ENCODE measurements around the gene TNK1. TPM values are rescaled to one million over a fixed set of nuclear protein-coding genes. Genes with fewer than 3 reads are reported as not detected.

TNK1 gene
- polyA plus RNA-seq, 1 donor from 2014 or later = 0.83 TPM

GRCh38 chr17:7388856-7389255 lies 8.0 kb downstream of the TNK1 start:
- Histone ChIP-seq H3K4me3 (ENCODE audit: low read length) (no peak overlapping the region), H4K20me1 (ENCODE audit: insufficient read depth) (no peaks in the 10 kb centered on the region), H3K36me3 (ENCODE audit: insufficient read depth, low read length) (peaks cover 7% of the 10 kb centered on the region), H3K27ac (ENCODE audit: low read length) (no peak overlapping the region), H2AFZ (ENCODE audit: low read depth, low read length) (no peak overlapping the region), H3K9me3 (ENCODE audit: low read length) (no peaks in the 10 kb centered on the region), H3K27me3 (ENCODE audit: insufficient read depth, low read depth, low read length) (peaks cover 4% of the 10 kb centered on the region), H3K4me2 (ENCODE audit: low read length) (no peak overlapping the region), H3K9me2 (ENCODE audit: insufficient read depth, low read length) (no peaks in the 10 kb centered on the region), H3K79me2 (replicated peaks; ENCODE audit: insufficient read depth, low read length) (no peaks in the 10 kb centered on the region), H3K9ac (ENCODE audit: low read length) (no peak overlapping the region), H3F3A (ENCODE audit: insufficient read depth, low read length, poor library complexity, severe bottlenecking) (no peaks in the 10 kb centered on the region)
- TF ChIP-seq MXI1 (conservative IDR thresholded peaks at IDR 0.05; ENCODE audit: poor library complexity, severe bottlenecking) (no peak), EZH2 (IDR thresholded peaks at IDR 0.05; ENCODE audit: borderline replicate concordance, insufficient read depth, low read length, poor library complexity, severe bottlenecking) (no peak), EP300 (conservative IDR thresholded peaks at IDR 0.05; ENCODE audit: poor library complexity, severe bottlenecking) (no peak), RAD21 (conservative IDR thresholded peaks at IDR 0.05) (no peak)

GRCh38 chr17:7389924-7390910 lies 9.3 kb downstream of the TNK1 start:
- no peaks in the 10 kb centered on the region for H3K27me3 ChIP-seq (ENCODE audit: insufficient read depth, low read depth, low read length)
- no peaks in the 10 kb centered on the region for H3K9me3 ChIP-seq (ENCODE audit: low read length)
- no peaks in the 10 kb centered on the region for H3K9me2 ChIP-seq (ENCODE audit: insufficient read depth, low read length)
- TF ChIP-seq EP300 (conservative IDR thresholded peaks at IDR 0.05; ENCODE audit: poor library complexity, severe bottlenecking) = no peak
- TF ChIP-seq TAF1 (IDR thresholded peaks at IDR 0.05; ENCODE audit: low read depth) = no peak
- TF ChIP-seq POLR2AphosphoS5 (IDR thresholded peaks at IDR 0.05) = no peak
- TF ChIP-seq RAD21 (conservative IDR thresholded peaks at IDR 0.05) = no peak
- TF ChIP-seq, protein P1, sequence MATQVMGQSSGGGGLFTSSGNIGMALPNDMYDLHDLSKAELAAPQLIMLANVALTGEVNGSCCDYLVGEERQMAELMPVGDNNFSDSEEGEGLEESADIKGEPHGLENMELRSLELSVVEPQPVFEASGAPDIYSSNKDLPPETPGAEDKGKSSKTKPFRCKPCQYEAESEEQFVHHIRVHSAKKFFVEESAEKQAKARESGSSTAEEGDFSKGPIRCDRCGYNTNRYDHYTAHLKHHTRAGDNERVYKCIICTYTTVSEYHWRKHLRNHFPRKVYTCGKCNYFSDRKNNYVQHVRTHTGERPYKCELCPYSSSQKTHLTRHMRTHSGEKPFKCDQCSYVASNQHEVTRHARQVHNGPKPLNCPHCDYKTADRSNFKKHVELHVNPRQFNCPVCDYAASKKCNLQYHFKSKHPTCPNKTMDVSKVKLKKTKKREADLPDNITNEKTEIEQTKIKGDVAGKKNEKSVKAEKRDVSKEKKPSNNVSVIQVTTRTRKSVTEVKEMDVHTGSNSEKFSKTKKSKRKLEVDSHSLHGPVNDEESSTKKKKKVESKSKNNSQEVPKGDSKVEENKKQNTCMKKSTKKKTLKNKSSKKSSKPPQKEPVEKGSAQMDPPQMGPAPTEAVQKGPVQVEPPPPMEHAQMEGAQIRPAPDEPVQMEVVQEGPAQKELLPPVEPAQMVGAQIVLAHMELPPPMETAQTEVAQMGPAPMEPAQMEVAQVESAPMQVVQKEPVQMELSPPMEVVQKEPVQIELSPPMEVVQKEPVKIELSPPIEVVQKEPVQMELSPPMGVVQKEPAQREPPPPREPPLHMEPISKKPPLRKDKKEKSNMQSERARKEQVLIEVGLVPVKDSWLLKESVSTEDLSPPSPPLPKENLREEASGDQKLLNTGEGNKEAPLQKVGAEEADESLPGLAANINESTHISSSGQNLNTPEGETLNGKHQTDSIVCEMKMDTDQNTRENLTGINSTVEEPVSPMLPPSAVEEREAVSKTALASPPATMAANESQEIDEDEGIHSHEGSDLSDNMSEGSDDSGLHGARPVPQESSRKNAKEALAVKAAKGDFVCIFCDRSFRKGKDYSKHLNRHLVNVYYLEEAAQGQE (IDR thresholded peaks at IDR 0.05; ENCODE audit: borderline replicate concordance) = no peak
- TF ChIP-seq EZH2 (IDR thresholded peaks at IDR 0.05; ENCODE audit: borderline replicate concordance, insufficient read depth, low read length, poor library complexity, severe bottlenecking) = no peak
- no peak for TF ChIP-seq CTCF (IDR thresholded peaks at IDR 0.05; ENCODE audit: poor library complexity, severe bottlenecking)
- TF ChIP-seq MXI1 (conservative IDR thresholded peaks at IDR 0.05; ENCODE audit: poor library complexity, severe bottlenecking) = no peak
- TF ChIP-seq SMC3 (conservative IDR thresholded peaks at IDR 0.05; ENCODE audit: poor library complexity) = no peak
- H2AFZ ChIP-seq (ENCODE audit: low read depth, low read length) = no peak overlapping the region
- no peaks in the 10 kb centered on the region for H3K79me2 ChIP-seq (replicated peaks; ENCODE audit: insufficient read depth, low read length)
- H3K4me2 ChIP-seq (ENCODE audit: low read length) = no peak overlapping the region
- no peaks in the 10 kb centered on the region for H4K20me1 ChIP-seq (ENCODE audit: insufficient read depth)
- peaks cover 7% of the 10 kb centered on the region for H3K36me3 ChIP-seq (ENCODE audit: insufficient read depth, low read length)
- no peak overlapping the region for H3K4me3 ChIP-seq (ENCODE audit: low read length)
- no peak overlapping the region for H3K27ac ChIP-seq (ENCODE audit: low read length)
- H3F3A ChIP-seq (ENCODE audit: insufficient read depth, low read length, poor library complexity, severe bottlenecking) = no peaks in the 10 kb centered on the region
- H3K9ac ChIP-seq (ENCODE audit: low read length) = no peak overlapping the region

Measured in neural cell (in vitro differentiated cells).